Heart left ventricle (tissue), 13 donors: ENCODE data around the gene C1orf21.

ENCODE experiments used
- POLR2A ChIP-seq, 2 donors: fragments of 450-650 bp; IDR thresholded peaks; one replicate each; pipeline ENCODE4 v1.6.1; 2017; ENCODE audit warnings: antibody characterized with exemption in 2 of 2, mild to moderate bottlenecking in 2 of 2, moderate library complexity in 2 of 2
- TF ChIP-seq, protein P1 (sequence below), 12 donors: fragments of 200-600 bp; sonication (generic) in 4 of 12; IDR thresholded peaks; one replicate each; pipeline versions ENCODE4 v1.5.0 to v1.8.0; 2018 to 2022; ENCODE audit warnings: antibody characterized with exemption in 12 of 12, mild to moderate bottlenecking in 5 of 12
- donor health status: ischemic (EF 13 %, LVEDD 7.1; RV severe dilation, severe dysfunction).
- donor health status: DM: no; HTN: yes; CAD: no.
- donor health status: DM: no; HTN: no; CAD: no.
- donor health status: ischemic (EF 25% LVEDD 6.9; RV normal size, moderate dysfunction).
- donor health status: ischemic (EF 25% LVEDD 5.7; RV mildly dilated, moderate dysfunction).
- donor health status: ischemic (EF 35%, LVEDD 5.7; RV mildly dilated, moderate dysfunction).
- donor health status: nonischemic (EF 11% LVEDD 7.7; RV severe dilation, severe dysfunction).
- donor health status: DM: yes; HTN: yes; CAD: no.
- donor health status: PGD.
- donor health status: ischemic (EF 29% LVEDD 5.4; RV normal size, mild dysfunction).
- donor health status: nonischemic (EF 23%, LVEDD 6.1; RV moderate dilation, normal function).

DNA sequence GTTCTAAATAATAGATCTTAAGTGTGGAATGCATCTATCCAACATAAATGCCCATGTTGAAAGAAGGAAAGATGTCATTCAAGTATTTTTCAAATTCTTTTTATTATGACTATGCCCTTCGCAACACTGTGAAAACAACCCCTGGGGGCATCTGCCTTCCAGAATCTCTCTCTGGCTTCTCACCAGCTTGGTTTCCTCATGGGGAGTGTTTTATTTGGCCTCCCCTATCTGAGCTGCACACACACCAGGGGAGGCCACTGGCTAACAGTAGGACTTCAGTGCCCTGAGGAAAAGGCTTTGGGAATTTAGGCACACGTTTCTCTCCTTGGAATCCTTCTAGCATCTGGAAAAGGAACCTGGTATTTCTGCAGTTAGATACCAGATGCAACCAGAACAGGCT lies 237.2 kb downstream of the C1orf21 start:
- TF ChIP-seq, protein P1, sequence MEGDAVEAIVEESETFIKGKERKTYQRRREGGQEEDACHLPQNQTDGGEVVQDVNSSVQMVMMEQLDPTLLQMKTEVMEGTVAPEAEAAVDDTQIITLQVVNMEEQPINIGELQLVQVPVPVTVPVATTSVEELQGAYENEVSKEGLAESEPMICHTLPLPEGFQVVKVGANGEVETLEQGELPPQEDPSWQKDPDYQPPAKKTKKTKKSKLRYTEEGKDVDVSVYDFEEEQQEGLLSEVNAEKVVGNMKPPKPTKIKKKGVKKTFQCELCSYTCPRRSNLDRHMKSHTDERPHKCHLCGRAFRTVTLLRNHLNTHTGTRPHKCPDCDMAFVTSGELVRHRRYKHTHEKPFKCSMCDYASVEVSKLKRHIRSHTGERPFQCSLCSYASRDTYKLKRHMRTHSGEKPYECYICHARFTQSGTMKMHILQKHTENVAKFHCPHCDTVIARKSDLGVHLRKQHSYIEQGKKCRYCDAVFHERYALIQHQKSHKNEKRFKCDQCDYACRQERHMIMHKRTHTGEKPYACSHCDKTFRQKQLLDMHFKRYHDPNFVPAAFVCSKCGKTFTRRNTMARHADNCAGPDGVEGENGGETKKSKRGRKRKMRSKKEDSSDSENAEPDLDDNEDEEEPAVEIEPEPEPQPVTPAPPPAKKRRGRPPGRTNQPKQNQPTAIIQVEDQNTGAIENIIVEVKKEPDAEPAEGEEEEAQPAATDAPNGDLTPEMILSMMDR (IDR thresholded peaks at IDR 0.05): no peak
- TF ChIP-seq POLR2A (IDR thresholded peaks at IDR 0.05): no peak
